ENCODE measurements around the gene PCP2.

PCP2 gene

GRCh38 chr19:7648265-7649014 lies 14.9 kb upstream of the PCP2 start:
- TF ChIP-seq, protein P1, sequence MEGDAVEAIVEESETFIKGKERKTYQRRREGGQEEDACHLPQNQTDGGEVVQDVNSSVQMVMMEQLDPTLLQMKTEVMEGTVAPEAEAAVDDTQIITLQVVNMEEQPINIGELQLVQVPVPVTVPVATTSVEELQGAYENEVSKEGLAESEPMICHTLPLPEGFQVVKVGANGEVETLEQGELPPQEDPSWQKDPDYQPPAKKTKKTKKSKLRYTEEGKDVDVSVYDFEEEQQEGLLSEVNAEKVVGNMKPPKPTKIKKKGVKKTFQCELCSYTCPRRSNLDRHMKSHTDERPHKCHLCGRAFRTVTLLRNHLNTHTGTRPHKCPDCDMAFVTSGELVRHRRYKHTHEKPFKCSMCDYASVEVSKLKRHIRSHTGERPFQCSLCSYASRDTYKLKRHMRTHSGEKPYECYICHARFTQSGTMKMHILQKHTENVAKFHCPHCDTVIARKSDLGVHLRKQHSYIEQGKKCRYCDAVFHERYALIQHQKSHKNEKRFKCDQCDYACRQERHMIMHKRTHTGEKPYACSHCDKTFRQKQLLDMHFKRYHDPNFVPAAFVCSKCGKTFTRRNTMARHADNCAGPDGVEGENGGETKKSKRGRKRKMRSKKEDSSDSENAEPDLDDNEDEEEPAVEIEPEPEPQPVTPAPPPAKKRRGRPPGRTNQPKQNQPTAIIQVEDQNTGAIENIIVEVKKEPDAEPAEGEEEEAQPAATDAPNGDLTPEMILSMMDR (IDR thresholded peaks at IDR 0.05; ENCODE audit: low read depth, low read length, missing control alignments), result no peak
- in situ Hi-C loops (cut with HindIII; ENCODE audit: low pct_ligation_motif_present, low sequenced_read_pairs), result no loop called here

DNA sequence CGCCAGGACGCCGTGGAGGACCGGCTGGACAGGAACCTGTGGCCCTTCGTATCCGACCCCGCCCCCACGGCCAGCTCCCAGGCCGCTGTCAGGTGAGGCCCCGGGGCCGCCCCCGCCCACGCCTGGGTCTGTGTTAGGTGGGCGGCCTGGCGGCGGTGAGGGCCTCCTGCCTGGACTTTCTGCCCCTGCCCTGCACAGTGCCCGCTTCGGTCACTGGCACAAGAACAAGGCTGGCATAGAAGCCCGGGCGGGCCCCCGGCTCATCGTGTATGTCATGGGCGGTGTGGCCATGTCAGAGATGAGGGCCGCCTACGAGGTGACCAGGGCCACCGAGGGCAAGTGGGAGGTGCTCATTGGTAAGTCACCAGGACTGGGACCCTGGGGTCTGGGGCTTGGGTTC lies 13.6 kb upstream of the PCP2 start:
- TF ChIP-seq, protein P1 (IDR thresholded peaks at IDR 0.05; ENCODE audit: low read depth, low read length, missing control alignments), result no peak
- no peaks in the 10 kb centered on the region for H3K27me3 ChIP-seq (replicated peaks)
- no peak overlapping the region for H3K4me3 ChIP-seq (ENCODE audit: low read depth, low read length)
- H3K36me3 ChIP-seq (replicated peaks), result no peaks in the 10 kb centered on the region
- H3K27ac ChIP-seq, result no peak overlapping the region
- no peak for DNase-seq
- in situ Hi-C loops (cut with HindIII; ENCODE audit: low pct_ligation_motif_present, low sequenced_read_pairs), result no loop called here

More at GRCh38 chr19:7648265-7649014, 14.9 kb upstream of the PCP2 start:
- DNase-seq, result no peak
- no peak overlapping the region for H3K27ac ChIP-seq
- H3K4me3 ChIP-seq (ENCODE audit: low read depth, low read length), result no peak overlapping the region
- H3K36me3 ChIP-seq (replicated peaks), result no peaks in the 10 kb centered on the region
- H3K27me3 ChIP-seq (replicated peaks), result no peaks in the 10 kb centered on the region

- in situ Hi-C loops (cut with HindIII; ENCODE audit: low pct_ligation_motif_present, low sequenced_read_pairs), result no loop called here
- DNase-seq, result no peak
- H3K27me3 ChIP-seq (replicated peaks), result no peaks in the 10 kb centered on the region
- no peak overlapping the region for H3K27ac ChIP-seq
- TF ChIP-seq, protein P1 (IDR thresholded peaks at IDR 0.05; ENCODE audit: low read depth, low read length, missing control alignments), result no peak
- H3K36me3 ChIP-seq (replicated peaks), result no peaks in the 10 kb centered on the region
- H3K4me3 ChIP-seq (ENCODE audit: low read depth, low read length), result no peak overlapping the region
Observed at GRCh38 chr19:7646426-7646700, 12.8 kb upstream of the PCP2 start.

GRCh38 chr19:7645656-7646425 lies 12.3 kb upstream of the PCP2 start:
- Histone ChIP-seq H3K36me3 (replicated peaks) (no peaks in the 10 kb centered on the region), H3K27me3 (replicated peaks) (no peaks in the 10 kb centered on the region), H3K4me3 (ENCODE audit: low read depth, low read length) (no peak overlapping the region), H3K27ac (no peak overlapping the region)
- no peak for DNase-seq
- in situ Hi-C loops (cut with HindIII; ENCODE audit: low pct_ligation_motif_present, low sequenced_read_pairs), result no loop called here
- TF ChIP-seq, protein P1 (IDR thresholded peaks at IDR 0.05; ENCODE audit: low read depth, low read length, missing control alignments), result no peak

DNA sequence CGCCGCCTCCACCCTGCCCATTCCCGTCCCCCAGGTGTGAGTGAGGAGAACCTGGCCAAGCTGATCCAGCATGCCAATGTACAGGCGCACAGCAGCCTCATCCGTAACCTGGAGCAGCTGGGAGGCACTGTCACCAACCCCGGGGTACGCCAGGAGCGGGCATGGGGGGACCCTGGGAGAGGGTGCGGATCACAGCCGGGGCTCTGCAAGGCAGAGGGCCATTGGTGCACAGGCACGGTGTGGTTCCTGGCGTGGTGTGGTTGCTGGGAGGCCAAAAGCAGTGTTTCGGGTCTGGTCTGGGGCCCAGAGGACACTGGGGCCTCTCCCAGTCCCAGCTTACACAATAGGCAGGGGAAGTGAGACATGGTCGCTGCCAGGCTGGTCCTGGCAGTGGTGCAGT lies 11.6 kb upstream of the PCP2 start:
- H3K4me3 ChIP-seq (ENCODE audit: low read depth, low read length), result no peak overlapping the region
- in situ Hi-C loops (cut with HindIII; ENCODE audit: low pct_ligation_motif_present, low sequenced_read_pairs), result no loop called here
- DNase-seq, result no peak
- H3K36me3 ChIP-seq (replicated peaks), result no peaks in the 10 kb centered on the region
- no peaks in the 10 kb centered on the region for H3K27me3 ChIP-seq (replicated peaks)
- no peak overlapping the region for H3K27ac ChIP-seq
- TF ChIP-seq, protein P1 (IDR thresholded peaks at IDR 0.05; ENCODE audit: low read depth, low read length, missing control alignments), result no peak

All from brain microvascular endothelial cell (primary cell).